ENCODE data around the gene TSEN54.

GRCh38 chr17:75521290-75521689 lies 5.0 kb downstream of the TSEN54 start:
- TF ChIP-seq CTCF (conservative IDR thresholded peaks at IDR 0.05) (no peak), EZH2 (IDR thresholded peaks at IDR 0.05; ENCODE audit: low read depth) (no peak)

Data from PC-9 (cell line).